ENCODE data around the gene STPG3. TPM values are rescaled to one million over a fixed set of nuclear protein-coding genes. Genes with fewer than 3 reads are reported as not detected.

The STPG3 gene
- total RNA-seq, 2 experiments from 2014 or later: not detected

DNA sequence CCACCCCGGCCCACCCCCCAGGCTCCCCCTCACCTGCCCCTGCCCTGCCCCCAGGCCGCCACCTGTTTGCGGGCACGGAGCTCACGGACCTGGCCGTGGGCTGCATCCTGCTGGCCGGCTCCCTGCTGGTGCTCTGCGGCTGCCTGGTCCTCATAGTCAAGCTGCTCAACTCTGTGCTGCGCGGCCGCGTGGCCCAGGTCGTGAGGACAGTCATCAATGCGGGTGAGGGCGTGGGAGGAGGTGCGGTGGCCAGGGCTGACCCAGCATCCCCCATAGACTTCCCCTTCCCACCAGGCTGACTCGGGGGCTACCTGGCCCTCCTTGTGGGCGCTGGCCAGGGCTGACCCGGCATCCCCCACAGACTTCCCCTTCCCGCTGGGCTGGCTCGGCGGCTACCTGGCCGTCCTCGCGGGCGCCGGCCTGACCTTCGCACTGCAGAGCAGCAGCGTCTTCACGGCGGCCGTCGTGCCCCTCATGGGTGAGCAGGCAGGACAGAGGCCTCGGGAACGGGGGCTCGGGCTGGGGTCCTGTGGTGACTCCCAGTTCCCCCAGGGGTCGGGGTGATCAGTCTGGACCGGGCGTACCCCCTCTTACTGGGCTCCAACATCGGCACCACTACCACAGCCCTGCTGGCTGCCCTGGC is 16.9 kb upstream of the STPG3 start:
- ChIA-PET POLR2A (interaction anchor here (1.2 kb wide), 1 partner anchor 28 kb away, joined by 3 read pairs; no protein-coding TSS in a partner anchor), CTCF (interaction anchor here (1.1 to 1.3 kb wide), 2 partner anchors 45 to 106 kb away, joined by 3 read pairs; partner anchors contain the start of genes ANAPC2 and SSNA1)
- Mint-ChIP-seq H3K4me3 (no peak overlapping the region), H3K9me3 (no peaks in the 10 kb centered on the region), H3K27me3 (peaks cover 10% of the 10 kb centered on the region), H3K36me3 (ENCODE audit: low read depth) (peaks cover 3% of the 10 kb centered on the region), H3K27ac (no peak overlapping the region), H3K4me1 (ENCODE audit: low read depth) (peaks cover 12% of the 10 kb centered on the region)
- TF ChIP-seq, protein P1, sequence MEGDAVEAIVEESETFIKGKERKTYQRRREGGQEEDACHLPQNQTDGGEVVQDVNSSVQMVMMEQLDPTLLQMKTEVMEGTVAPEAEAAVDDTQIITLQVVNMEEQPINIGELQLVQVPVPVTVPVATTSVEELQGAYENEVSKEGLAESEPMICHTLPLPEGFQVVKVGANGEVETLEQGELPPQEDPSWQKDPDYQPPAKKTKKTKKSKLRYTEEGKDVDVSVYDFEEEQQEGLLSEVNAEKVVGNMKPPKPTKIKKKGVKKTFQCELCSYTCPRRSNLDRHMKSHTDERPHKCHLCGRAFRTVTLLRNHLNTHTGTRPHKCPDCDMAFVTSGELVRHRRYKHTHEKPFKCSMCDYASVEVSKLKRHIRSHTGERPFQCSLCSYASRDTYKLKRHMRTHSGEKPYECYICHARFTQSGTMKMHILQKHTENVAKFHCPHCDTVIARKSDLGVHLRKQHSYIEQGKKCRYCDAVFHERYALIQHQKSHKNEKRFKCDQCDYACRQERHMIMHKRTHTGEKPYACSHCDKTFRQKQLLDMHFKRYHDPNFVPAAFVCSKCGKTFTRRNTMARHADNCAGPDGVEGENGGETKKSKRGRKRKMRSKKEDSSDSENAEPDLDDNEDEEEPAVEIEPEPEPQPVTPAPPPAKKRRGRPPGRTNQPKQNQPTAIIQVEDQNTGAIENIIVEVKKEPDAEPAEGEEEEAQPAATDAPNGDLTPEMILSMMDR (IDR thresholded peaks at IDR 0.05): no peak
- DNase-seq: no peak
- no peak for ATAC-seq
- intact Hi-C loops (cut with micrococcal nuclease): no loop called here

DNA sequence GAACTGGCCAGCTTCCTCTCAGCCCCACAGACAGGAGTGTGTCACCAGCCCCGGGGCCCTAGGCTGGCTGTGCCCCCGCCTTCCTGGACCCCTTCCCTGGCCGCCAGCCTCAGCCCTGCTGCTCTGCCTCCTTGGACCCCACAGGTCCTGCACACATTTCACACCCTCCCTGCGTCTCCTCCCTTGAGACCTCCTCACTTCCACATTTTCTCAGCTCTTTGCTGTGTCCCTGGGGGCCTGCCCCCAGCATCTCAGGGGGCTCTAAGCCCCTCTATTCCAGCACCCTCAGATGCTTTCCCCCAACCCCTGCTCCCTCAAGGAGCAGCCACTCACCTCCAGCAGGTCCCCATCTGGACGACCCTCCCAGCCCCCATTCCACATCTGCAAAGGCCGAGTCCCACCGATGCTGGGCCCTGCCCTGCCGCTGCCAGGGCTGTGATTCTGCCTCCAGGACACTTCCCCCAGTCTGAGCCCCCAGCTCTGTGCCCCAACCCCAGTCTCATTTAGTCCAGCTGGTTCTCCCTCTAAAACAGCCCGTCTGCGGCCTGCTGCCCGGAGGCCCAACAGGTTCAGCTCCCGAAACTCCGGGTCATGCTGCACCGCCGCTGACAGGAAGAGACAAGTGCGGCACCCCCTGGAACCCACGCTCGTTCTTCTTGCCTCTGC is 16.2 kb upstream of the STPG3 start:
- POLR2A ChIA-PET: interaction anchor here (1.2 to 1.6 kb wide), 2 partner anchors 11 to 28 kb away, joined by 3 to 4 read pairs; no protein-coding TSS in a partner anchor

DNA sequence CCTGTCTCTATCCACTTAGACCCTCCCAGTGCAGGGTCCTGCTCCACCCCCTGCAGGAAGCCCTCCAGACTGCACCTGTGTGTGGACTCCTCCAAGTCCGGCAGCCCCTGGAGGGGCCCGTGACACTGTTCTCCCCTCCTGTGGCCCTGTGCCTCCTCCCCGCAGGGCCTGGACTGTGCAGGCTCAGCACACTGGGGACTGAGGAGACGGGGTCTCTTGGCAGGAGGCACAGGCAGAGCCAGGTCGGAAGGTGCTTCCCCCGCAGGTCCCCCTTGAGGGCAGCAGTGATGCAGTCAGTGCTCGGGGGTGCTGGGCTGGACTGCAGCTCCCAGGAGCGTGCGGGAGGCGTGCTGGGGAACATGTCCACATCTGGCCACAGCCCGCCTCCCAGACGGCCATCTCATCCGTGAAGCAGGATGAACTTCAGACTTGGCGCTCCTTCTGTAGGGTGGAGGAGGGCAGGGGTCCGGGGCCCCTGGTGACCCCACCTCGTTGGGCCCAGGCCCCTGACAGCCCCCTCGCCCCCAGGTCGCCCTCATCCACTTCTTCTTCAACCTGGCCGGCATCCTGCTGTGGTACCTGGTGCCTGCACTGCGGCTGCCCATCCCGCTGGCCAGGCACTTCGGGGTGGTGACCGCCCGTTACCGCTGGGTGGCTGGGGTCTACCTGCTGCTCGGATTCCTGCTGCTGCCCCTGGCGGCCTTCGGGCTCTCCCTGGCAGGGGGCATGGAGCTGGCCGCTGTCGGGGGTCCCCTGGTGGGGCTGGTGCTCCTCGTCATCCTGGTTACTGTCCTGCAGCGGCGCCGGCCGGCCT is 15.5 kb upstream of the STPG3 start:
- DNase-seq (no peak), ATAC-seq (no peak)
- TF ChIP-seq, protein P1 (IDR thresholded peaks at IDR 0.05): no peak
- H3K27ac Mint-ChIP-seq: no peak overlapping the region
- peaks cover 3% of the 10 kb centered on the region for H3K36me3 Mint-ChIP-seq (ENCODE audit: low read depth)
- POLR2A ChIA-PET: interaction anchor here (1.0 to 1.6 kb wide), 2 partner anchors 10 to 35 kb away, joined by 3 to 4 read pairs; partner anchors contain the start of gene TPRN
- intact Hi-C loops (cut with micrococcal nuclease): no loop called here
- H3K9me3 Mint-ChIP-seq: no peaks in the 10 kb centered on the region
- H3K4me3 Mint-ChIP-seq: no peak overlapping the region
- CTCF ChIA-PET: interaction anchor here (1.1 to 2.9 kb wide), 19 partner anchors 9 to 287 kb away, joined by 3 to 58 read pairs (median 7); partner anchors contain the start of genes CYSRT1, DPP7, NELFB and RNF208
- peaks cover 10% of the 10 kb centered on the region for H3K27me3 Mint-ChIP-seq
- H3K4me1 Mint-ChIP-seq (ENCODE audit: low read depth): peaks cover 13% of the 10 kb centered on the region

More for the DNA sequence above, 16.2 kb upstream of the STPG3 start:
- ATAC-seq: no peak
- TF ChIP-seq, protein P1 (IDR thresholded peaks at IDR 0.05): no peak
- no peak for DNase-seq
- Mint-ChIP-seq H3K4me1 (ENCODE audit: low read depth) (peaks cover 13% of the 10 kb centered on the region), H3K27me3 (peaks cover 10% of the 10 kb centered on the region), H3K27ac (no peak overlapping the region), H3K9me3 (no peaks in the 10 kb centered on the region), H3K36me3 (ENCODE audit: low read depth) (peaks cover 3% of the 10 kb centered on the region), H3K4me3 (no peak overlapping the region)
- intact Hi-C loops (cut with micrococcal nuclease): no loop called here
- CTCF ChIA-PET: interaction anchor here (1.3 to 2.9 kb wide), 3 partner anchors 11 to 107 kb away, joined by 3 to 58 read pairs (median 19); partner anchors contain the start of genes CYSRT1, NELFB, RNF208 and RNF224

DNA sequence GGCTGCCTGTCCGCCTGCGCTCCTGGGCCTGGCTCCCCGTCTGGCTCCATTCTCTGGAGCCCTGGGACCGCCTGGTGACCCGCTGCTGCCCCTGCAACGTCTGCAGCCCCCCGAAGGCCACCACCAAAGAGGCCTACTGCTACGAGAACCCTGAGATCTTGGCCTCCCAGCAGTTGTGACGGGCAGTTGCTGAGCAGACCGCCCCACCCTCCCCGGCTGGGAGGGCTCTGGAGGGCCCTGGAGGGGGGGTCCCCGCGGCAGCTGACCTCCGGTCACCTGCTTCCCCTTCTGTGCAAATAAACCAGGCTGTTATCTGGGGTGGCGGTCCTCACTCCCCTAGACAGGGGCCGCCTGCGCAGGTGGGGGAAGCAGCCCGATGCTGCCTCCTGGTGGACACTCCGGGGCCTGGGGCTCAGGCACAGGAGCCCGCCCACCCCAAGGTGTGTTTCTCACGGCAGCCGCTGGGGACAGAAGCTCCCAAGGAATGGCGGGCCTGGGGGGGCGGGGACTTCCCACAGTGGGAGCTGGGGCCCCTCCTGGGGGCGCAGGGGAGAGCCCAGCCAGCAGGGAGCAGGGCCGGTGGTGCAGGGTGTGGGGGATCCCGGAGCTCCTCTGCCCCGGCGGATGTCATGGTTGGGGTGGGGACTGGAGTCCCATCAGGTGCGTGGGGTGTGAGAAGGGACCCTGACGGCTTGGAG is 14.7 kb upstream of the STPG3 start:
- TF ChIP-seq, protein P1 (IDR thresholded peaks at IDR 0.05): peak; percentile 100
- CTCF ChIA-PET: interaction anchor here (0.6 to 2.9 kb wide), 49 partner anchors 9 to 446 kb away, joined by 3 to 58 read pairs (median 4); partner anchors contain the start of genes CYSRT1, DPP7, MAN1B1 and NDOR1
- Mint-ChIP-seq H3K4me1 (ENCODE audit: low read depth) (peaks cover 15% of the 10 kb centered on the region), H3K4me3 (no peak overlapping the region), H3K36me3 (ENCODE audit: low read depth) (peaks cover 5% of the 10 kb centered on the region), H3K9me3 (no peaks in the 10 kb centered on the region), H3K27me3 (peaks cover 10% of the 10 kb centered on the region), H3K27ac (no peak overlapping the region)
- intact Hi-C loops (cut with micrococcal nuclease): no loop called here
- ATAC-seq (peak; percentile 46), DNase-seq (peak; percentile 96)
- POLR2A ChIA-PET: interaction anchor here (0.5 to 1.8 kb wide), 8 partner anchors 10 to 123 kb away, joined by 3 to 5 read pairs (median 3); partner anchors contain the start of gene TPRN

Data from activated CD8-positive, alpha-beta T cell treated with anti-CD3 and anti-CD28 coated beads for 36 hours (primary cell).